K562 (cell line): ENCODE results near the gene KLHL8. TPM values are rescaled to one million over a fixed set of nuclear protein-coding genes. Genes with fewer than 3 reads are reported as not detected.

Experiments
- ESRRB ChIP-seq: fragments of 250-450 bp; sonication (Bioruptor Pico); IDR thresholded peaks from 2 replicates; pipeline ENCODE4 v1.5.0; 2020; ENCODE audit warnings: mild to moderate bottlenecking, moderate library complexity, borderline replicate concordance
- FOXK2 ChIP-seq, 2 experiments: fragments of 450-650 bp; IDR thresholded peaks in 1 of 2; conservative IDR thresholded peaks in 1 of 2; 2 replicates each; pipeline ENCODE4 v1.6.1; 2016; ENCODE audit warnings: low read depth in 2 of 2, mild to moderate bottlenecking in 1 of 2
- FOXP1 ChIP-seq: sonication (generic); formaldehyde crosslinking; IDR thresholded peaks from 2 replicates; pipeline ENCODE4 v1.8.0; 2022; ENCODE audit warnings: mild to moderate bottlenecking, missing genetic modification reagents
- GATAD2B ChIP-seq: fragments of 450-650 bp; IDR thresholded peaks from 2 replicates; pipeline ENCODE4 v1.6.1; 2017; ENCODE audit warnings: mild to moderate bottlenecking, borderline replicate concordance
- HDAC1 ChIP-seq, 2 experiments: fragments of 450-650 bp; IDR thresholded peaks; 2 replicates each; pipeline ENCODE4 v1.6.1; 2016 to 2017; ENCODE audit warnings: inconsistent platforms in 1 of 2, mild to moderate bottlenecking in 1 of 2, moderate library complexity in 1 of 2
- MYBL2 ChIP-seq, 2 experiments: fragments of 450-650 bp in 1 of 2; sonication (generic) in 1 of 2; formaldehyde crosslinking in 1 of 2; IDR thresholded peaks; 2 replicates each; pipeline versions ENCODE4 v1.6.1 to v1.8.1; 2017 to 2022; ENCODE audit warnings: borderline replicate concordance in 1 of 2, inconsistent platforms in 1 of 2, low read depth in 1 of 2, mild to moderate bottlenecking in 1 of 2, missing genetic modification reagents in 1 of 2, moderate library complexity in 1 of 2
- NR4A1 ChIP-seq, 2 experiments: fragments of 250-450 bp in 1 of 2; fragments of 450-650 bp in 1 of 2; sonication (Bioruptor Pico) in 1 of 2; IDR thresholded peaks; 2 replicates each; pipeline versions ENCODE4 v1.4.0 to v1.6.1; 2016 to 2020; ENCODE audit warnings: mild to moderate bottlenecking in 2 of 2, missing compliant biosample characterization in 1 of 2, missing genetic modification characterization in 1 of 2, moderate library complexity in 1 of 2
- PHB2 ChIP-seq: fragments of 450-650 bp; IDR thresholded peaks from 2 replicates; pipeline ENCODE4 v1.6.1; 2017; ENCODE audit warnings: low read depth
- PRPF4 ChIP-seq: fragments of 200-400 bp; formaldehyde crosslinking; IDR thresholded peaks from one replicate; pipeline ENCODE4 v1.6.1; 2017; ENCODE audit warnings: low read length, low read depth, mild to moderate bottlenecking; ENCODE audit not compliant: insufficient read depth, poor library complexity, severe bottlenecking
- PTRF ChIP-seq: fragments of 450-650 bp; IDR thresholded peaks from 2 replicates; pipeline ENCODE4 v1.6.1; 2016; ENCODE audit warnings: mild to moderate bottlenecking, missing genetic modification characterization, missing compliant biosample characterization
- RBBP5 ChIP-seq: fragments of 200-600 bp; sonication (generic); IDR thresholded peaks from 2 replicates; pipeline ENCODE4 v1.6.1; 2012; ENCODE audit warnings: borderline replicate concordance, mild to moderate bottlenecking, low read length, control low read depth, inconsistent platforms; ENCODE audit not compliant: insufficient read depth, poor library complexity, severe bottlenecking
- SAP30 ChIP-seq: fragments of 200-600 bp; sonication (generic); IDR thresholded peaks from 2 replicates; pipeline ENCODE4 v1.6.1; 2012; ENCODE audit warnings: borderline replicate concordance, low read depth, mild to moderate bottlenecking, moderate library complexity, low read length, control low read depth, inconsistent platforms; ENCODE audit not compliant: insufficient read depth, poor library complexity, severe bottlenecking
- SP1 ChIP-seq: sonication (generic); formaldehyde crosslinking; IDR thresholded peaks from 2 replicates; pipeline ENCODE4 v1.8.1; 2022; ENCODE audit warnings: mild to moderate bottlenecking, missing genetic modification reagents
- SRF ChIP-seq, 2 experiments: fragments of 250-450, 450-650 bp in 1 of 2; sonication (Bioruptor Pico) in 1 of 2; sonication (generic) in 1 of 2; formaldehyde crosslinking; IDR thresholded peaks; 2 replicates each; pipeline versions ENCODE4 v1.5.0 to v1.5.1; 2020 to 2022; ENCODE audit warnings: mild to moderate bottlenecking in 1 of 2, missing genetic modification reagents in 1 of 2
- TRIM24 ChIP-seq, 2 experiments: fragments of 450-650 bp; IDR thresholded peaks; 2 replicates each; pipeline ENCODE4 v1.6.1; 2016
- ZFPM2 ChIP-seq: fragments of 250-450 bp; sonication (Bioruptor Pico); IDR thresholded peaks from 2 replicates; pipeline ENCODE4 v1.5.1; 2022; ENCODE audit warnings: mild to moderate bottlenecking
- polyA plus RNA-seq, 8 experiments: library from polyadenylated mRNA; depleted of rRNA in 4 of 8; stranded (reverse) in 5 of 8; unstranded in 3 of 8; fragments of >200 nt; fragmentation: Nextera tagmentation in 2 of 8; fragmentation: Illumina TruSeq in 1 of 8; extraction: Ambion mirVana in 2 of 8; extraction: Trizol in 1 of 8; gene quantifications; 2 replicates each; pipeline versions ENCODE4 v1.2.1 to v1.2.3, GENCODE V29; 2011 to 2014; ENCODE audit warnings: inconsistent platforms in 1 of 8, missing spikeins in 1 of 8
- total RNA-seq, 7 experiments: library from RNA; depleted of rRNA in 6 of 7; stranded (reverse); fragments of >200 nt in 6 of 7; fragmentation: Illumina TruSeq in 2 of 7; extraction: Trizol in 2 of 7; gene quantifications; 2 replicates each; pipeline versions ENCODE4 v1.2.1 to v1.2.3, GENCODE V29; 2011 to 2021; ENCODE audit warnings: low replicate concordance in 1 of 7
- TF ChIP-seq, protein P1 (sequence below): fragments of 450-650 bp; conservative IDR thresholded peaks from 2 replicates; pipeline ENCODE4 v1.6.1; 2016; ENCODE audit warnings: missing genetic modification characterization, low read depth, mild to moderate bottlenecking, control low read depth, missing compliant biosample characterization
- TF ChIP-seq, protein P2 (sequence below): sonication (generic); formaldehyde crosslinking; IDR thresholded peaks from 2 replicates; pipeline ENCODE4 v1.8.1; 2023; ENCODE audit warnings: mild to moderate bottlenecking, missing genetic modification reagents
- TF ChIP-seq, protein P3 (sequence below): fragments of 450-650 bp; IDR thresholded peaks from one replicate; pipeline ENCODE4 v1.6.1; 2018; ENCODE audit warnings: mild to moderate bottlenecking, moderate library complexity; ENCODE audit not compliant: partially characterized antibody
- TF ChIP-seq, protein P4 (sequence below): sonication (generic); IDR thresholded peaks from 2 replicates; pipeline ENCODE4 v1.6.1; 2016

KLHL8 gene
- total and polyA plus RNA-seq, 9 of the 15 experiments (the other 6 are each of a cell fraction or from before 2014, with no cell fraction given): 8.7 to 25.3 (median 15.7) TPM

- TF ChIP-seq ESRRB (CRISPR knock-in tag) (no peak), TRIM24 (IDR thresholded peaks at IDR 0.05) (no peak), PRPF4 (no peak), ZFPM2 (CRISPR knock-in tag) (0 out of 2 replicates have a peak, but pooled peaks have one; percentile 47), PTRF (no peak), SP1 (CRISPR knock-in tag) (no peak), HDAC1 (IDR thresholded peaks at IDR 0.05) (no peak), MYBL2 (IDR thresholded peaks at IDR 0.05; ENCODE audit: low read depth) (no peak), MYBL2 (CRISPR knock-in tag; IDR thresholded peaks at IDR 0.05; ENCODE audit: borderline replicate concordance) (no peak), FOXK2 (conservative IDR thresholded peaks at IDR 0.05 in 1 of 2, IDR thresholded peaks at IDR 0.05 in 1 of 2; ENCODE audit: low read depth in 2 of 2) (no peak), RBBP5 (no peak), NR4A1 (CRISPR knock-in tag; IDR thresholded peaks at IDR 0.05) (no peak), NR4A1 (tag; IDR thresholded peaks at IDR 0.05) (0 out of 2 replicates have a peak, but pooled peaks have one; percentile 33), SAP30 (no peak), FOXP1 (peak; percentile 72; the same call in 1 of the 2 replicates), SRF (CRISPR knock-in tag; IDR thresholded peaks at IDR 0.05) (no peak), GATAD2B (peak; percentile 84), PHB2 (no peak)
- TF ChIP-seq, protein P1, sequence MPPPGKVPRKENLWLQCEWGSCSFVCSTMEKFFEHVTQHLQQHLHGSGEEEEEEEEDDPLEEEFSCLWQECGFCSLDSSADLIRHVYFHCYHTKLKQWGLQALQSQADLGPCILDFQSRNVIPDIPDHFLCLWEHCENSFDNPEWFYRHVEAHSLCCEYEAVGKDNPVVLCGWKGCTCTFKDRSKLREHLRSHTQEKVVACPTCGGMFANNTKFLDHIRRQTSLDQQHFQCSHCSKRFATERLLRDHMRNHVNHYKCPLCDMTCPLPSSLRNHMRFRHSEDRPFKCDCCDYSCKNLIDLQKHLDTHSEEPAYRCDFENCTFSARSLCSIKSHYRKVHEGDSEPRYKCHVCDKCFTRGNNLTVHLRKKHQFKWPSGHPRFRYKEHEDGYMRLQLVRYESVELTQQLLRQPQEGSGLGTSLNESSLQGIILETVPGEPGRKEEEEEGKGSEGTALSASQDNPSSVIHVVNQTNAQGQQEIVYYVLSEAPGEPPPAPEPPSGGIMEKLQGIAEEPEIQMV (tag): no peak
- TF ChIP-seq, protein P2, sequence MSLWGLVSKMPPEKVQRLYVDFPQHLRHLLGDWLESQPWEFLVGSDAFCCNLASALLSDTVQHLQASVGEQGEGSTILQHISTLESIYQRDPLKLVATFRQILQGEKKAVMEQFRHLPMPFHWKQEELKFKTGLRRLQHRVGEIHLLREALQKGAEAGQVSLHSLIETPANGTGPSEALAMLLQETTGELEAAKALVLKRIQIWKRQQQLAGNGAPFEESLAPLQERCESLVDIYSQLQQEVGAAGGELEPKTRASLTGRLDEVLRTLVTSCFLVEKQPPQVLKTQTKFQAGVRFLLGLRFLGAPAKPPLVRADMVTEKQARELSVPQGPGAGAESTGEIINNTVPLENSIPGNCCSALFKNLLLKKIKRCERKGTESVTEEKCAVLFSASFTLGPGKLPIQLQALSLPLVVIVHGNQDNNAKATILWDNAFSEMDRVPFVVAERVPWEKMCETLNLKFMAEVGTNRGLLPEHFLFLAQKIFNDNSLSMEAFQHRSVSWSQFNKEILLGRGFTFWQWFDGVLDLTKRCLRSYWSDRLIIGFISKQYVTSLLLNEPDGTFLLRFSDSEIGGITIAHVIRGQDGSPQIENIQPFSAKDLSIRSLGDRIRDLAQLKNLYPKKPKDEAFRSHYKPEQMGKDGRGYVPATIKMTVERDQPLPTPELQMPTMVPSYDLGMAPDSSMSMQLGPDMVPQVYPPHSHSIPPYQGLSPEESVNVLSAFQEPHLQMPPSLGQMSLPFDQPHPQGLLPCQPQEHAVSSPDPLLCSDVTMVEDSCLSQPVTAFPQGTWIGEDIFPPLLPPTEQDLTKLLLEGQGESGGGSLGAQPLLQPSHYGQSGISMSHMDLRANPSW (CRISPR knock-in tag): no peak
- TF ChIP-seq, protein P3, sequence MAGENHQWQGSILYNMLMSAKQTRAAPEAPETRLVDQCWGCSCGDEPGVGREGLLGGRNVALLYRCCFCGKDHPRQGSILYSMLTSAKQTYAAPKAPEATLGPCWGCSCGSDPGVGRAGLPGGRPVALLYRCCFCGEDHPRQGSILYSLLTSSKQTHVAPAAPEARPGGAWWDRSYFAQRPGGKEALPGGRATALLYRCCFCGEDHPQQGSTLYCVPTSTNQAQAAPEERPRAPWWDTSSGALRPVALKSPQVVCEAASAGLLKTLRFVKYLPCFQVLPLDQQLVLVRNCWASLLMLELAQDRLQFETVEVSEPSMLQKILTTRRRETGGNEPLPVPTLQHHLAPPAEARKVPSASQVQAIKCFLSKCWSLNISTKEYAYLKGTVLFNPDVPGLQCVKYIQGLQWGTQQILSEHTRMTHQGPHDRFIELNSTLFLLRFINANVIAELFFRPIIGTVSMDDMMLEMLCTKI: no peak
- TF ChIP-seq, protein P4, sequence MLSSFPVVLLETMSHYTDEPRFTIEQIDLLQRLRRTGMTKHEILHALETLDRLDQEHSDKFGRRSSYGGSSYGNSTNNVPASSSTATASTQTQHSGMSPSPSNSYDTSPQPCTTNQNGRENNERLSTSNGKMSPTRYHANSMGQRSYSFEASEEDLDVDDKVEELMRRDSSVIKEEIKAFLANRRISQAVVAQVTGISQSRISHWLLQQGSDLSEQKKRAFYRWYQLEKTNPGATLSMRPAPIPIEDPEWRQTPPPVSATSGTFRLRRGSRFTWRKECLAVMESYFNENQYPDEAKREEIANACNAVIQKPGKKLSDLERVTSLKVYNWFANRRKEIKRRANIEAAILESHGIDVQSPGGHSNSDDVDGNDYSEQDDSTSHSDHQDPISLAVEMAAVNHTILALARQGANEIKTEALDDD: no peak
Observed at GRCh38 chr4:87219632-87220093, 755 bp downstream of the KLHL8 start (continued).
